ENCODE measurements around the gene FCHSD2.
A peak's percentile ranks its signal among the peaks of the same experiment; 100 is the strongest.
"Not testable (repeated sequence)": the region's sequence is repeated elsewhere in the genome, so short reads cannot be mapped to it uniquely, and the experiment has no call there.

Gene FCHSD2

DNA sequence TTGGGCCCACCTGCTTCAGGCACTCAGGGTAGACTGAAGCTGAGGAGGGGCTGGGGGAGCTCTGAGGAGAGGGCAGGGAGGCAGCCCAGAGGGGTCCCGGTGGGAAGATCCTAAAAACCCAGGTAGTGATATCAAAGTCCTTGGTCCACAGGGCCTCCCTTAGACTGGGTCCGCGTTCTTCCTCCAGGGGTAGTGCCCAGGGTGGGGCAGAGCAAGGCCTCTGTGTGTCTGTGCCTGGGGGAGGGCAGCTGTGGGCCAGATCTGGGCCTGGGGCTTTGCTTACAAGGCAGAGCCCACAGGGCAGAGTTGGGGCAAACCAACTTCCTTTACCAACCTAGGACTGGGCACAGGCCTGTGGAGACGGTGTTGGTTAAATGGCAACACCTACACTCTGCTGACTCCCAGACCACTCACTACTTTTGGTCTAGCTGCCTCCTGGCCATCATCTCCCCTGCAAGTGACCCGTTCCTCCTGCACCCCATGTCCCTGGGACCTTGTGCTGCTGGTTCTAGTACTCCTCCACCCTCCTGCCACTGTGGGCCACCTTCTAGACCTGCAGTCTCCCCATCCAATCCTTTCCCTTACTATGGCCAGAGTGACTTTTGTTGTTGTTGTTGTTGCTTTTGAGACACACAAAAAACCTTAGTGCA lies 312.1 kb downstream of the FCHSD2 start:
- DNase-seq, result no peak

- DNase-seq, result no peak
Observed at GRCh38 chr11:72829178-72829577, 312.9 kb downstream of the FCHSD2 start.

DNA sequence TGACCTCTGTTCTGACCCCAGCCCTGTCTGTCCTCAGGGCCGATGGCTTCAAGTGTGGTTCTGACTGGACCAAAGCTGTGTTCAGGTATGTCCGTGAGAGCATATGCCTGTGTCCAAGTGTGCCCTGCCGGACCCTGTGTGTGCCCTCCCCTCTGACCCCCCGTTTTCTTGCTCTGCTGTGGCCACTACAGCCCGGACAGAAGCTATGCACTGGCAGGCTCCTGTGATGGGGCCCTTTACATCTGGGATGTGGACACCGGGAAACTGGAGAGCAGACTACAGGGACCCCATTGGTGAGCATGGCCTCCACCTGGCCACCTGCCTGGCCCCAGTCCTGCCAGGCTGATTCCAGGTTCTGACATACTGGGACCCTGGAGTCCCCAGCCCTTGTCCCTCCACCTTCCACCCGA lies 313.4 kb downstream of the FCHSD2 start:
- DNase-seq, result no peak

GRCh38 chr11:72828081-72828567 lies 314.0 kb downstream of the FCHSD2 start:
- no peak for DNase-seq

DNA sequence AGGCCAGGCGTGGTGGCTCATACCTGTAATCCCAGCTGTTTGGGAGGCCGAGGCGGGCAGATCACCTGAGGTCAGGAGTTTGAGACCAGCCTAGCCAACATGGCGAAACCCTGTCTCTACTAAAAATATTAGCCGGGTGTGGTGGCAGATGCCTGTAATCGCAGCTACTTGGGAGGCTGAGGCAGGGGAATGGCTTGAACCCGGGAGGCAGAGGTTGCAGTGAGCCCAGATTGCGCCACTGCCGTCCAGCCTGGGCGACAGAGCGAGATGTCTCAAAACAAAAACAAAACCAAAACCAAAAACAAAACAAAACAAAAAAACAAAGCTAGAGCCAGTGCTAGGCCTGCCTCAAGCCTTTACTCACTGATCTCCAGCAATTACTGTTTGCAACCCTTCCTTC lies 314.5 kb downstream of the FCHSD2 start:
- not testable (repeated sequence) for DNase-seq

- DNase-seq, result no peak
Observed at GRCh38 chr11:72826942-72827480, 315.1 kb downstream of the FCHSD2 start.

- no peak for DNase-seq
Observed at GRCh38 chr11:72826191-72826941, 315.8 kb downstream of the FCHSD2 start.

- no peak for DNase-seq
Observed at GRCh38 chr11:72825661-72826060, 316.5 kb downstream of the FCHSD2 start.

DNA sequence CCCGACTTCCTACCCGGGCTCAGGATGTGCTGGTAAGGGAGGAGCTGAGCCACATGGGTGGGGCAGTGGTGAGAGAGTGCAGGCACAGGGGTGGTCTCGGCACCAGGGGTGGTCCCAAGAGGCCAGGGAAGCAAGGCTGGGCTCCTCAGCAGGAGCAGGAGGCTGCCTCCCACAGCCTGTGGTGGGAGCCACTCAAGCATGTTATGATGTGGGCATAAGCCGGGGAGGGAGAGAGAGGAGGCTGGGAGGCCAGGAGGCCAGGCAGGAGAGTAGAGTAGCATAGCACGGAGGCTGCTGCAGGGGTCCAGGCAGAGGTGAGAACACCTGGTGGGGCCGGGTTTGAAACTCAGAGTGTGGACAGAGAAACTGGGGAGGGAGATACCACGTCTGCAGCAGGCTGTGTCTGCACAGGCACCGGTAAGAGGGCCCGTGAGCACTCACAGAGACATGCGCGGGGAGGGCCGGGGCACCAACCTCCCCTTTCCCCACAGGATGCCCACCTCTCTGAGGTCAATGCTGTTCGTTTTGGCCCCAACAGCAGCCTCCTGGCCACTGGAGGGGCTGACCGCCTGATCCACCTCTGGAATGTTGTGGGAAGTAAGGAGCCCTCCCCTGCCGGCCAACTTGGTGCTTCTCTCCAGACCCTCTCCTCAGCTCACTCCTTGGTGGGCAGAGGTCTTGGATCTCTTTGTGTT lies 317.2 kb downstream of the FCHSD2 start:
- no peak for DNase-seq

DNA sequence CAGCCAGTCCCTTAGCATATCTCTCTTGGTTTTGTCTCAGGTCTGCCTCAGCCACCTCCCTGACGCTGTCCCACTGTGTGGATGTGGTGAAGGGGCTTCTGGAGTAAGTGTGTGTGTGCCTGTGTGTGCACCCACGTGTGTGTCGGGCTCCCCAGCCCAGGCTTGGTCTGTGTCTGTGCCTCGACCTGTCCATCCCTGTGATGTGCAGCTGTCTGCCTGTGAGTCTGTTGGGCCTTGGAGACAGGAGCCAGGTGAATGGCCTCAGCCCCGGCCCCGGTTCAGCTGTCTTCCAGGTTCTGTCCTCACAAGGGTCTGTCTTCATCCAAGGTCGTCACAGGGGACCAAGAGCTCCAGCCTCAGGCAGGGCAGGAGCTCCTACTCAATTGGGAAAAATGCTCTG lies 318.1 kb downstream of the FCHSD2 start:
- no peak for DNase-seq

GRCh38 chr11:72823105-72823804 lies 318.9 kb downstream of the FCHSD2 start:
- DNase-seq, result no peak

- peak; percentile 80 for DNase-seq
Observed at GRCh38 chr11:72821920-72822799, 320.0 kb downstream of the FCHSD2 start.

DNA sequence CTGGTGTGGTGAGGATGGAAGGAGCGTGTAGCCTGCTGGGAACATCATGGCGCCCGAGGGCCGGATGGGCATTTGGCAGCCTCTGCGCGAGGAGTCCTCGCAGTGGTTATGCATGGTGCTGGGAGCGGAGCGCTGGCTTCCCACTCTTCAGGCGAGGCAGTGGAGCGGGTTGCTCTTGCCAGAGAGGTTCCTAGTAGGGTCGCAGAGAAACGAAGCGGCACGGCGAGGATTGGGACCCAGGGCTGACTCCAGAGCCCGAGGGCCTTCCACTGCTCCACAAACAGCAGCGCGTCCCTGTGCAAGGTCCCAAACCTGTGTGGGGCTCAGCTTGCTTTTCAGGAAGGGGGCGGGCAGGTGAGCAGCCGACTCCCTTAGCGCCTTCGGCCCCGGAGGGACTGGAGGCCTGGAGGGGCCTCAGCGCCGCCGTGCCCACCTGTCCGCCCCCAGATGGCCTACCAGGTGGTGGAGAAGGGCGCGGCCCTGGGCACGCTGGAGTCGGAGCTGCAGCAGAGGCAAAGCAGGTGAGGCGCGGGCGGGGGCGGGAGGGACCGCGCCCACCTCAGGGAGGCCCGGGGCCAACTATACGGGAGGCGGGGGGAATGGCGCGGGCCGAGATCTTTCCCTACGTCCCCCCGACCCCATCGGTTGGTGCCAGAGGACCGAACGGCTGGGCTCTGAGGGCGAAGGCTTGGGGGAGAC lies 320.7 kb downstream of the FCHSD2 start:
- DNase-seq, result no peak

GRCh38 chr11:72820439-72821139 lies 321.5 kb downstream of the FCHSD2 start:
- no peak for DNase-seq

GRCh38 chr11:72818971-72819370 lies 323.1 kb downstream of the FCHSD2 start:
- no peak for DNase-seq

- DNase-seq, result no peak
Observed at GRCh38 chr11:72817966-72818365, 324.2 kb downstream of the FCHSD2 start.

DNA sequence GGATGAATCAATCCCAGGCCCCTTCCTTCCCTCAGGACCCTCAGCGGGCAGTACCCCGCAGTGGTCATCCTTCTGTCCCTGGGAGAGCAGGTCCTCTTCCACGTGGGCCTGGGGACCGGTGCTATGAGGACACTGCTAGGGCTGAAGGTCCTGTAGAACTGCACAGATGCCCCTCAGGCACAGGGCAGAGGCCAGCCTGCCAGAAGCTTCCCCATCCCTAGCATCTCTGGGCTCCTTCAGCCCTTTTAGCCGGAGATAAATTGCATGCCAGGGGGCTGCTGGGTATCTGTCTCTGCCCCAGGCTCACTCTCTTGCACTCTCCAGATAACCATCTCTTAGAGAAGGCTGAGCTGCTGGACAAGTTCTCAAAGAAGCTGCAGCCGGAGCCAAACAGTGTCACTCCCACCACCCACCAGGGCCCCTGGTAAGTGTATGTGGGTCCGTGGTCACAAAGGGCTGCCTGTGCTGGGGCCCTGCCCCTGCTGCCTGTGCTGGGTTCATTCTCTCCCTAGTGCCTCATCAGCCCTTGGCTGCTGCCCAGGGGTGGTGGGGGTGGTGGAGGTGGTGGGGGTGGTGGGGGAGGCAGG lies 325.6 kb downstream of the FCHSD2 start:
- no peak for DNase-seq

DNA sequence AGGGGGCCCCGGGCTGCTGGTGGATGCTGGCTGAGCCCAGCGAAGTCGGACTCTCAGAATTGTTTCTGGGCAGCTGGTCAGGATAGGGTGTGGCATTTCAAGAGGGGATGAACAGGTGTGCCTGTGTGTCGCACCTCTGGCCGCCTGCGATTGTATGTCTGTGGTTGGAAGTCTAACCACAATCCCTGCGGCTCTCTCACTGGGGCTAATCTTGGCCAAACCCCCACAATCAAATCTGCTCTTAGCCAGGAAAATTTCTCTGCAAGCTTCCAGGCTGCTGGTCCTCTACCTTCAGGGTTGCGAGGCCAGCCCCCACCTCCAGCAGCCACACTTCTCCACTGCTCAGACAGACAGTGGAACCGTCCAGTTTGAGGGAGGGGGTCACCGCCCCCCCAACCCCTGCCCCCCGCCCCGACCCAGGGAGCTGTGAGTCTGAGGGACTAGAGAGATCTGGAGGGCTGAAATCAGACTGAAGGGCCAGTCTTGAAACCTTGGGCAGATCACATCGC lies 327.0 kb downstream of the FCHSD2 start:
- no peak for DNase-seq

GRCh38 chr11:72814286-72815109 lies 327.6 kb downstream of the FCHSD2 start, which contains the start of gene ATG16L2:
ATG16L2 (plus strand) TSS chr11:72814411; CDS start chr11:72814446, 35 bp downstream.
- DNase-seq, result peak; percentile 85
